Subcutaneous preadipocyte (primary cell): Measurements from ENCODE around the gene EFHD2. TPM values are rescaled to one million over a fixed set of nuclear protein-coding genes. Genes with fewer than 3 reads are reported as not detected.

Experiments
- total RNA-seq: library from RNA; depleted of rRNA; stranded (reverse); fragments of >200 nt; gene quantifications from 2 replicates; pipeline ENCODE4 v1.2.3, GENCODE V29; 2012

Gene EFHD2
- 36.4 and 108 TPM in 2 replicates for total RNA-seq

GRCh38 chr1:15409388-15410222, at the start of gene EFHD2:
Gene EFHD2, plus strand, starts transcription at chr1:15409888. Its CDS starts 84 bp downstream, at chr1:15409972.

DNA sequence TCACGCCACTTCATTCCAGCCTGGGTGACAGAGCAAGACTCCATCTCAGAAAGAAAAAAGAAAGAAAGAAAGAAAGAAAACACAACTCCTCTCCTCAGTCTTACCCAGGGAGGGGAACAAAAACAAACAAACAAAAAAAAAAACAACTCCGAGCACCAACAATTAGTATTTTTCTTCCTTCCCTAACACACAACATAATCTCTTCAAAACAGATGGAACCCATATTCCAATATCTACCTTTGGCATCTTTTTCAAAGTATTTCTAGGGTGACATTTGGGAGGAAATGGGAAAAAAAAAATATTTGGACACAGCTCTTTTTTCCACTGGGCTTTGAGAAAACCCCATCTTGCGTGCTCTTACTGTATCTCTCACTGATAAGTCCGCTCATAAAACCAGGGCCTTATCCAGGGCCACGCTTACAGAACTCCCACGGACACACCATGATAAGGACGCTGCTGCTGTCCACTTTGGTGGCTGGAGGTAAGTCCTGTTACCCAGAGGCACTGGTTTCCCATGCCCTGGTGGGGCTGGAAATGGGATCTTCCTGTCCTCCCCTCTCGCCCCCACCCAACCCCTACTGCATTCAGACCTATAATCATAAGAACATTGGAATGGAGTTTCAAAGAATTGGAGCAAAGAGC, 46.7 kb downstream of the EFHD2 start, which contains the start of gene CELA2A:
Gene CELA2A (plus strand): TSS at position 420 of the 642 bp plus-strand sequence. CDS start 22 bp downstream, at position 442.

GRCh38 chr1:15475752-15476314, 66.1 kb downstream of the EFHD2 start, which contains the start of gene CELA2B:
Gene CELA2B, plus strand, starts transcription at chr1:15476104. Its CDS starts 22 bp downstream, at chr1:15476126.

Other genes with a start within 250 kb of the EFHD2 start
- 0.73 and 0.78 TPM in 2 replicates for gene FHAD1, start 162.7 kb upstream of the EFHD2 start, total RNA-seq
- not detected in 2 replicates for gene CTRC, start 28.6 kb downstream of the EFHD2 start, total RNA-seq
- gene CELA2A, start 46.8 kb downstream of the EFHD2 start, total RNA-seq: not detected in 2 replicates
- not detected in 2 replicates for gene CELA2B, start 66.2 kb downstream of the EFHD2 start, total RNA-seq
- 3.9 and 6.6 TPM in 2 replicates for gene CASP9, start 114.3 kb downstream of the EFHD2 start, total RNA-seq
- gene DNAJC16, start 117.0 kb downstream of the EFHD2 start, total RNA-seq: 15.1 and 20.9 TPM in 2 replicates
- 2.2 and 2.9 TPM in 2 replicates for gene AGMAT, start 175.2 kb downstream of the EFHD2 start, total RNA-seq
- 26.6 and 28.3 TPM in 2 replicates for gene DDI2, start 207.6 kb downstream of the EFHD2 start, total RNA-seq